Loucy (cell line): ENCODE measurements around the gene CTNNBL1.

Experiments used
- H2AFZ ChIP-seq: fragments of 200-600 bp; sonication (generic); 2 replicates; pipeline ENCODE4 v1.6.0; 2016; ENCODE audit warnings: antibody characterized with exemption, mild to moderate bottlenecking, low read length, moderate library complexity
- H3F3A ChIP-seq: fragments of 200-600 bp; 2 replicates; pipeline ENCODE4 v1.6.0; 2016; ENCODE audit warnings: antibody characterized with exemption, low read depth, mild to moderate bottlenecking
- H3K27me3 ChIP-seq: fragments of 200-600 bp; sonication (generic); 2 replicates; pipeline ENCODE4 v1.6.1; 2014; ENCODE audit warnings: low read length, mild to moderate bottlenecking; ENCODE audit not compliant: insufficient read depth, poor library complexity, severe bottlenecking
- H3K36me3 ChIP-seq: fragments of 200-600 bp; sonication (generic); 2 replicates; pipeline ENCODE4 v1.6.1; 2016; ENCODE audit warnings: low read length; ENCODE audit not compliant: insufficient read depth
- H3K4me1 ChIP-seq: fragments of 200-600 bp; sonication (generic); 2 replicates; pipeline ENCODE4 v1.5.1; 2014; ENCODE audit warnings: low read length, mild to moderate bottlenecking; ENCODE audit not compliant: insufficient read depth, poor library complexity, severe bottlenecking
- H3K4me2 ChIP-seq: fragments of 200-600 bp; sonication (generic); 2 replicates; pipeline ENCODE4 v1.6.0; 2014; ENCODE audit warnings: antibody characterized with exemption, low read length, low read depth, mild to moderate bottlenecking; ENCODE audit not compliant: poor library complexity, severe bottlenecking
- H3K4me3 ChIP-seq: fragments of 200-600 bp; sonication (generic); 2 replicates; pipeline ENCODE4 v1.5.1; 2014; ENCODE audit warnings: low read length, mild to moderate bottlenecking, mixed read lengths; ENCODE audit not compliant: poor library complexity, severe bottlenecking
- H3K79me2 ChIP-seq: fragments of 200-600 bp; sonication (generic); 2 replicates; pipeline ENCODE4 v1.6.1; 2014; ENCODE audit warnings: low read length; ENCODE audit not compliant: insufficient read depth
- H3K9ac ChIP-seq: fragments of 200-600 bp; sonication (generic); 2 replicates; pipeline ENCODE4 v1.6.0; 2014; ENCODE audit warnings: mild to moderate bottlenecking, low read depth, low read length, moderate library complexity; ENCODE audit not compliant: poor library complexity, severe bottlenecking
- H3K9me2 ChIP-seq: fragments of 200-600 bp; sonication (generic); replicated peaks from 2 replicates; pipeline ENCODE4 v1.6.1; 2016; ENCODE audit warnings: low read depth, low read length, mixed read lengths
- H3K9me3 ChIP-seq: fragments of 200-600 bp; sonication (generic); 2 replicates; pipeline ENCODE4 v1.6.1; 2014; ENCODE audit warnings: mild to moderate bottlenecking, antibody characterized with exemption, low read length, low read depth; ENCODE audit not compliant: insufficient read depth
- H4K20me1 ChIP-seq: fragments of 200-600 bp; sonication (generic); 2 replicates; pipeline ENCODE4 v1.6.0; 2014; ENCODE audit warnings: antibody characterized with exemption, low read length, mild to moderate bottlenecking; ENCODE audit not compliant: insufficient read depth, poor library complexity, severe bottlenecking
- EZH2phosphoT487 ChIP-seq: fragments of 200-600 bp; IDR thresholded peaks from 2 replicates; pipeline ENCODE4 v1.6.1; 2018; ENCODE audit warnings: antibody characterized with exemption, mild to moderate bottlenecking, moderate library complexity, borderline replicate concordance
- TF ChIP-seq, protein P1 (sequence below): fragments of 200-600 bp; sonication (generic); conservative IDR thresholded peaks from 2 replicates; pipeline ENCODE4 v1.5.1; 2014; ENCODE audit warnings: mild to moderate bottlenecking, antibody characterized with exemption, low read length

CTNNBL1 gene

DNA sequence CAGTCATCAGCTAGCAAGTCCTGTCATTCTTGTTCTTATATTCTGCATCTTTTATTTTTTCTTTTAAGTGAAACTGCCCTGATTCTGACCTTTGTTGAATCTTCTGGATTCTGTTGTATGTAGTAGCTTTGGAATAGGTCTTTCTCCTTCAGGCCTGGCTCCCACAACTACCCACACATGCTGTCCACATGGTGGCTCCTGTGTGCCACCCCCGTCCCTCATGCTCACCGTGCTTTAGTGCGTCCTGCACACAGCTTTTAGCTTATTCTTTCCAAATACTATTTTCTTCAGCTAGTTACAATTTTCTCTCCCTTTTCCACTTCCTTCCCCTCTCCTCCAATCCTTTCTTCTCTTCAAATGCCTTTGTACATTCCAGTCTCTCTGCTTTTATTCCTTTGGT, 61.8 kb downstream of the CTNNBL1 start:
- TF ChIP-seq EZH2phosphoT487, result no peak
- TF ChIP-seq, protein P1, sequence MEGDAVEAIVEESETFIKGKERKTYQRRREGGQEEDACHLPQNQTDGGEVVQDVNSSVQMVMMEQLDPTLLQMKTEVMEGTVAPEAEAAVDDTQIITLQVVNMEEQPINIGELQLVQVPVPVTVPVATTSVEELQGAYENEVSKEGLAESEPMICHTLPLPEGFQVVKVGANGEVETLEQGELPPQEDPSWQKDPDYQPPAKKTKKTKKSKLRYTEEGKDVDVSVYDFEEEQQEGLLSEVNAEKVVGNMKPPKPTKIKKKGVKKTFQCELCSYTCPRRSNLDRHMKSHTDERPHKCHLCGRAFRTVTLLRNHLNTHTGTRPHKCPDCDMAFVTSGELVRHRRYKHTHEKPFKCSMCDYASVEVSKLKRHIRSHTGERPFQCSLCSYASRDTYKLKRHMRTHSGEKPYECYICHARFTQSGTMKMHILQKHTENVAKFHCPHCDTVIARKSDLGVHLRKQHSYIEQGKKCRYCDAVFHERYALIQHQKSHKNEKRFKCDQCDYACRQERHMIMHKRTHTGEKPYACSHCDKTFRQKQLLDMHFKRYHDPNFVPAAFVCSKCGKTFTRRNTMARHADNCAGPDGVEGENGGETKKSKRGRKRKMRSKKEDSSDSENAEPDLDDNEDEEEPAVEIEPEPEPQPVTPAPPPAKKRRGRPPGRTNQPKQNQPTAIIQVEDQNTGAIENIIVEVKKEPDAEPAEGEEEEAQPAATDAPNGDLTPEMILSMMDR, result peak; percentile 22
- peaks cover 44% of the 10 kb centered on the region; the same call in 1 of the 2 replicates for H3K36me3 ChIP-seq
- H3F3A ChIP-seq, result peaks cover 2% of the 10 kb centered on the region; the same call in 1 of the 2 replicates
- H3K9me2 ChIP-seq, result no peaks in the 10 kb centered on the region
- H3K4me1 ChIP-seq, result peaks cover 15% of the 10 kb centered on the region
- H3K4me3 ChIP-seq, result no peak overlapping the region
- no peaks in the 10 kb centered on the region for H4K20me1 ChIP-seq
- no peaks in the 10 kb centered on the region for H3K79me2 ChIP-seq
- no peak overlapping the region for H2AFZ ChIP-seq
- H3K4me2 ChIP-seq, result no peak overlapping the region
- no peaks in the 10 kb centered on the region for H3K27me3 ChIP-seq
- H3K9me3 ChIP-seq, result no peaks in the 10 kb centered on the region
- H3K9ac ChIP-seq, result no peak overlapping the region

DNA sequence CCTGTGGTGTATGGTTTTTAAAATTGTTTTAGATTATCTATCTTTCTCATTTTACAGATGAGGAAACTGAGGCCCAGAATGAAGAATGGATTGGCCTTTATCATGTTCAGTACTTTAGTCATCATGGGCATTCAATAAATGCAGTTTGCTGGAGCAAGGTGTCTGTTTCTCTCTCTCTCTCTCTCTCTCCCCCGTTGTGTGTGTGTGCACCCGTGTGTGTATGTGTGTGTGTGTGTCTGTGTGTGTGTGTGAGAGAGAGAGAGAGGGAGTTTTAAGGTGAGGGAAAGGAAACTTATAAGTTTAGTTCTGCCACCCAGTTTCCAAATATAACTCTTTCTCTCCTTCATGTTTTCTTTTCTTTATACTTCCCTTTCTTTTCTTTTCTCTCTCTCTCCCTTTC, 62.4 kb downstream of the CTNNBL1 start:
- Histone ChIP-seq H3K79me2 (no peaks in the 10 kb centered on the region), H2AFZ (no peak overlapping the region), H3K36me3 (peaks cover 45% of the 10 kb centered on the region; the same call in 1 of the 2 replicates), H3K9me2 (no peaks in the 10 kb centered on the region), H3K4me2 (no peak overlapping the region), H3K9me3 (no peaks in the 10 kb centered on the region), H3K4me1 (peaks cover 12% of the 10 kb centered on the region), H3K4me3 (no peak overlapping the region), H3K9ac (no peak overlapping the region), H3K27me3 (no peaks in the 10 kb centered on the region), H4K20me1 (no peaks in the 10 kb centered on the region), H3F3A (no peaks in the 10 kb centered on the region)
- TF ChIP-seq, protein P1, result no peak
- TF ChIP-seq EZH2phosphoT487, result no peak

DNA sequence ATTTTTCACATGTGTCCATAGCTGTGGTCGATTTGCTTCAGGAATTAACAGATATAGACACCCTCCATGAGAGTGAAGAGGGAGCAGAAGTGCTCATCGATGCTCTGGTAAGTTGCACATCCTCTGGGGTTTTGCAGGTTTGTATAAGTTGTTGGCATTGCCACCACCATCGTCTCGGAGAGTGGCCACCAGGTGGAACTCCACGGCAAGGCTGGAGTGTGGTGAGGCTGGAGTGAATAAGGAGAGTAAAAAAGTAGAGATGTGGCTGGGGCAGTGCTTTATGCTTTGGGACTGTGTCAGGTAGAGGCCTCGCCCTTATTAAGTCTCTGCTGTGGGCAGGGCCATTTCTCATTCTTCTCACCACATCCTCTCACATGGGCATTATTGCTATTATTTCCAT, 63.7 kb downstream of the CTNNBL1 start:
- peaks cover 3% of the 10 kb centered on the region for H3K4me1 ChIP-seq
- H3K9me3 ChIP-seq, result no peaks in the 10 kb centered on the region
- TF ChIP-seq, protein P1, result no peak
- TF ChIP-seq EZH2phosphoT487, result no peak
- no peak overlapping the region for H3K4me3 ChIP-seq
- H3K9me2 ChIP-seq, result no peaks in the 10 kb centered on the region
- H2AFZ ChIP-seq, result no peak overlapping the region
- no peaks in the 10 kb centered on the region for H3K27me3 ChIP-seq
- no peak overlapping the region for H3K4me2 ChIP-seq
- H3F3A ChIP-seq, result no peaks in the 10 kb centered on the region
- no peak overlapping the region for H3K9ac ChIP-seq
- H3K79me2 ChIP-seq, result no peaks in the 10 kb centered on the region
- peaks cover 3% of the 10 kb centered on the region for H4K20me1 ChIP-seq
- H3K36me3 ChIP-seq, result peaks cover 41% of the 10 kb centered on the region; the same call in 1 of the 2 replicates
